GM21423 (cell line): ENCODE data around the gene SRPK1.

Experiments
- ATAC-seq: cut with Tn5 transposase; IDR thresholded peaks from one replicate; pipeline ENCODE4 v1.9.1; 2021; ENCODE audit warnings: mild to moderate bottlenecking, moderate library complexity; ENCODE audit not compliant: unreplicated experiment

SRPK1 gene

GRCh38 chr6:35786272-35786671, 134.6 kb downstream of the SRPK1 start:
- ATAC-seq: no peak

- ATAC-seq: no peak
Measured at GRCh38 chr6:35784200-35784599, 136.7 kb downstream of the SRPK1 start.
